ENCODE results near the gene KLK13.

DNA sequence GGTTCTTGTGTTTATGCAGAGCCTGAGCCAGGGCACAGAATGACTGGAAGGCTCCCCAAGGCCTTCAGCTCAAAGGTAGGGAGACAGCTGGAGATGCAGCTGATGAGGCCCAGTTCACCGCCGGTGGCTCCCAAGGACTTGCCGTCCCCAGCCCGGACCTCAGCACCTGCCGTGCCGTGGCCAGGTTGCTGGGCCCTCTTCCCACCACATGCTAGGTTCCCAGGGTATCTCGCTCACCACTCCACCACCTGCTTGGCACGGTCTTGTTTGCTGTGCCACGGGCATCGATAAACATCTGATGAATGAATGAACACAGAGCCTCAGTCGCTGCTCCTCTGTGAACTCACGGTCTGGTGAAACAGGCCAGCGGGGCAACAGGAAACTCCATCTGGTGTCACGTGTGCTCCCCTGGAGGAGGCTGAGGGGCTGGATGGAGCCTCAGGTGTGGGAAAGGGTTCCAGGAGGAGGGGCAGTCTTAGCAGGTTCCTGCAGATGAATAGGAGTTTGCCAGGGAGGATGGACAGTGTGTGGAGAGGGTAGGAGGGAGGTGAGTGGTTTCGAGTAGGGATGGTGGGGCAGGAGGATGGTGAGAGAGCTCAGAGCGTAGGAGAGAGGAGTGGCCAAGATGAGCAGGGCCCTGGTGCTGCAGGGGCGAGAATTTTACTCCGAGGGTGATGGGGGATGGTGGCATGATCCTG, 21.4 kb upstream of the KLK13 start:
- TF ChIP-seq, protein P1, sequence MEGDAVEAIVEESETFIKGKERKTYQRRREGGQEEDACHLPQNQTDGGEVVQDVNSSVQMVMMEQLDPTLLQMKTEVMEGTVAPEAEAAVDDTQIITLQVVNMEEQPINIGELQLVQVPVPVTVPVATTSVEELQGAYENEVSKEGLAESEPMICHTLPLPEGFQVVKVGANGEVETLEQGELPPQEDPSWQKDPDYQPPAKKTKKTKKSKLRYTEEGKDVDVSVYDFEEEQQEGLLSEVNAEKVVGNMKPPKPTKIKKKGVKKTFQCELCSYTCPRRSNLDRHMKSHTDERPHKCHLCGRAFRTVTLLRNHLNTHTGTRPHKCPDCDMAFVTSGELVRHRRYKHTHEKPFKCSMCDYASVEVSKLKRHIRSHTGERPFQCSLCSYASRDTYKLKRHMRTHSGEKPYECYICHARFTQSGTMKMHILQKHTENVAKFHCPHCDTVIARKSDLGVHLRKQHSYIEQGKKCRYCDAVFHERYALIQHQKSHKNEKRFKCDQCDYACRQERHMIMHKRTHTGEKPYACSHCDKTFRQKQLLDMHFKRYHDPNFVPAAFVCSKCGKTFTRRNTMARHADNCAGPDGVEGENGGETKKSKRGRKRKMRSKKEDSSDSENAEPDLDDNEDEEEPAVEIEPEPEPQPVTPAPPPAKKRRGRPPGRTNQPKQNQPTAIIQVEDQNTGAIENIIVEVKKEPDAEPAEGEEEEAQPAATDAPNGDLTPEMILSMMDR (IDR thresholded peaks at IDR 0.05) = no peak
- no peak for TF ChIP-seq POLR2AphosphoS5 (IDR thresholded peaks at IDR 0.05)

All from sigmoid colon (tissue), 4 donors.